RWPE2 (cell line): ENCODE data around the gene VIT.

Experiments
- ATAC-seq: fragments of 200-7000 bp; cut with Tn5 transposase; 3 replicates; pipeline ENCODE4 v1.9.1; 2021; ENCODE audit warnings: low read depth
- DNase-seq: peaks from one replicate; pipeline ENCODE4 v3.0.0-alpha.2; 2020; ENCODE audit warnings: low spot score
- H3K27ac ChIP-seq: fragments of 450-650 bp; 2 replicates; pipeline ENCODE4 v1.5.1; 2017; ENCODE audit warnings: mild to moderate bottlenecking; ENCODE audit not compliant: poor library complexity, severe bottlenecking
- H3K27me3 ChIP-seq: fragments of 250-450 bp; sonication (Bioruptor Pico); 2 replicates; pipeline ENCODE4 v1.5.1; 2021; ENCODE audit warnings: mild to moderate bottlenecking, moderate library complexity; ENCODE audit not compliant: insufficient read depth, poor library complexity, severe bottlenecking
- H3K36me3 ChIP-seq: fragments of 250-450 bp; sonication (Bioruptor Pico); 2 replicates; pipeline ENCODE4 v1.5.1; 2020; ENCODE audit warnings: low read depth, mild to moderate bottlenecking, moderate library complexity
- H3K4me1 ChIP-seq: fragments of 250-450 bp; sonication (Bioruptor Pico); 2 replicates; pipeline ENCODE4 v1.5.1; 2021; ENCODE audit warnings: mild to moderate bottlenecking, moderate library complexity; ENCODE audit not compliant: insufficient read depth, poor library complexity, severe bottlenecking
- H3K4me3 ChIP-seq: fragments of 250-450 bp; sonication (Bioruptor Pico); 2 replicates; pipeline ENCODE4 v1.5.1; 2021; ENCODE audit warnings: mild to moderate bottlenecking, moderate library complexity; ENCODE audit not compliant: severe bottlenecking
- H3K9me3 ChIP-seq: fragments of 250-450 bp; sonication (Bioruptor Pico); 2 replicates; pipeline ENCODE4 v1.5.1; 2021; ENCODE audit warnings: mild to moderate bottlenecking, moderate library complexity; ENCODE audit not compliant: severe bottlenecking
- CTCF ChIP-seq: fragments of 450-650 bp; IDR thresholded peaks from one replicate; pipeline ENCODE4 v1.5.1; 2017; ENCODE audit warnings: mild to moderate bottlenecking, moderate library complexity; ENCODE audit not compliant: poor library complexity, severe bottlenecking

The VIT gene

GRCh38 chr2:36707050-36707449, 10.5 kb downstream of the VIT start:
- Histone ChIP-seq H3K36me3 (no peaks in the 10 kb centered on the region), H3K27me3 (no peaks in the 10 kb centered on the region), H3K9me3 (no peaks in the 10 kb centered on the region), H3K4me3 (no peak overlapping the region), H3K4me1 (peaks cover 15% of the 10 kb centered on the region), H3K27ac (peak overlapping the region; percentile 20)
- DNase-seq (no peak), ATAC-seq (peak; percentile 91)
- no peak for TF ChIP-seq CTCF

GRCh38 chr2:36708041-36708741, 11.7 kb downstream of the VIT start:
- H3K36me3 ChIP-seq = no peaks in the 10 kb centered on the region
- H3K27ac ChIP-seq = peak overlapping the region; percentile 20
- no peaks in the 10 kb centered on the region for H3K9me3 ChIP-seq
- ATAC-seq = peak; percentile 59; the same call in 1 of the 3 replicates
- no peaks in the 10 kb centered on the region for H3K27me3 ChIP-seq
- no peak for TF ChIP-seq CTCF
- H3K4me3 ChIP-seq = no peak overlapping the region
- no peak for DNase-seq
- H3K4me1 ChIP-seq = peaks cover 14% of the 10 kb centered on the region

GRCh38 chr2:36710858-36711515, 14.5 kb downstream of the VIT start:
- no peak for ATAC-seq
- no peaks in the 10 kb centered on the region for H3K36me3 ChIP-seq

GRCh38 chr2:36711741-36712314, 15.3 kb downstream of the VIT start:
- Histone ChIP-seq H3K9me3 (no peaks in the 10 kb centered on the region), H3K36me3 (no peaks in the 10 kb centered on the region), H3K4me3 (no peak overlapping the region), H3K4me1 (peaks cover 7% of the 10 kb centered on the region), H3K27me3 (no peaks in the 10 kb centered on the region), H3K27ac (no peak overlapping the region)
- DNase-seq (no peak), ATAC-seq (no peak)
- TF ChIP-seq CTCF = no peak

More at GRCh38 chr2:36710858-36711515, 14.5 kb downstream of the VIT start:
- Histone ChIP-seq H3K27ac (no peak overlapping the region), H3K4me1 (peaks cover 14% of the 10 kb centered on the region), H3K4me3 (no peak overlapping the region), H3K27me3 (no peaks in the 10 kb centered on the region), H3K9me3 (no peaks in the 10 kb centered on the region)
- TF ChIP-seq CTCF = no peak
- no peak for DNase-seq
